Endothelial cell (in vitro differentiated cells): ENCODE results near the gene SORCS2. TPM values are rescaled to one million over a fixed set of nuclear protein-coding genes. Genes with fewer than 3 reads are reported as not detected.

Source experiments
- DNase-seq: peaks from one replicate; pipeline ENCODE4 v3.0.0; 2021; ENCODE audit warnings: low spot score
- H3K27ac Mint-ChIP-seq: one replicate; pipeline ENCODE4 v1.8.0; 2021; ENCODE audit warnings: mixed read lengths, inconsistent platforms; ENCODE audit not compliant: unreplicated experiment
- H3K27me3 Mint-ChIP-seq: one replicate; pipeline ENCODE4 v1.8.0; 2021; ENCODE audit warnings: mild to moderate bottlenecking, moderate library complexity, mixed read lengths, inconsistent platforms; ENCODE audit not compliant: unreplicated experiment
- H3K36me3 Mint-ChIP-seq: one replicate; pipeline ENCODE4 v1.8.0; 2021; ENCODE audit warnings: mild to moderate bottlenecking, low read depth, mixed read lengths, inconsistent platforms; ENCODE audit not compliant: unreplicated experiment
- H3K4me1 Mint-ChIP-seq: one replicate; pipeline ENCODE4 v1.8.0; 2021; ENCODE audit warnings: mild to moderate bottlenecking, mixed read lengths, inconsistent platforms; ENCODE audit not compliant: unreplicated experiment
- H3K4me3 Mint-ChIP-seq: one replicate; pipeline ENCODE4 v1.8.0; 2021; ENCODE audit warnings: mild to moderate bottlenecking, mixed read lengths, inconsistent platforms; ENCODE audit not compliant: unreplicated experiment
- H3K9me3 Mint-ChIP-seq: one replicate; pipeline ENCODE4 v1.8.0; 2021; ENCODE audit warnings: mixed read lengths, inconsistent platforms; ENCODE audit not compliant: unreplicated experiment
- total RNA-seq: library from RNA; stranded (reverse); fragmentation: NEBNext Ultra II Directional; extraction: Animal tissue kit (Norgen Biotek cat#: 25700); gene quantifications from one replicate; pipeline ENCODE4 v1.2.1, GENCODE V29; 2021; ENCODE audit not compliant: unreplicated experiment
- TF ChIP-seq, protein P1 (sequence below): fragments of 200-600 bp; sonication (generic); IDR thresholded peaks from one replicate; pipeline ENCODE4 v1.5.0; 2021; ENCODE audit warnings: antibody characterized with exemption; ENCODE audit not compliant: unreplicated experiment

The SORCS2 gene
- total RNA-seq, 1 donor from 2014 or later = 1.3 TPM

DNA sequence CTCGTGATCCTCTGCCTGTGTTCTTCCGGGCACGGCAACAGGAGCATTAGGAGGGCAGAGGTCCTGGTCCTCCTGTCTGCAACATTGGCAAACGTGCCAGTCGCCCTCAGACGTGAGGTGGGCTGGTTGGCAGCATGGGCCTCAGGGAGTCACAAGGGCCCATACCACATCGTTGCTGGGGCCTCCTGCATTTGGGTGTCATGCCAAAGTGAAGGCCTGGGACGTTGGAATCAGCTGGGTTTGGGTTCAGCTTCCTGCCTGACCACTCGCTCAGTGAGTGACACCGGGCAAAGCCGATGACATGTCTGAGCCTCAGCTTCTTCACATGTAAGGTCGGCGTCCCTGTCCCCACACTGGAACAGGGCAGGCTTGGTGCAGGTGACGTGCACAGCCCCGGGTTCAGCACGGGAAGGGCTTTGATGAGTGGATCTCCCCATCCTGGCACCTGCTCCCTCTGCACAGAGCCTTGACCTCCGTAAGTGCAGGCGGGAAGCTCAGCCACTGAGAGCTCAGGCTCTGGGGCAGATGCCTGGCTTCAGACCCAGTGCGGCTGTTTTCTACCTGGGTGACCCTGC, 150.8 kb downstream of the SORCS2 start:
- no peak for DNase-seq
- peaks cover 6% of the 10 kb centered on the region for H3K9me3 Mint-ChIP-seq
- peaks cover 6% of the 10 kb centered on the region for H3K27me3 Mint-ChIP-seq
- TF ChIP-seq, protein P1, sequence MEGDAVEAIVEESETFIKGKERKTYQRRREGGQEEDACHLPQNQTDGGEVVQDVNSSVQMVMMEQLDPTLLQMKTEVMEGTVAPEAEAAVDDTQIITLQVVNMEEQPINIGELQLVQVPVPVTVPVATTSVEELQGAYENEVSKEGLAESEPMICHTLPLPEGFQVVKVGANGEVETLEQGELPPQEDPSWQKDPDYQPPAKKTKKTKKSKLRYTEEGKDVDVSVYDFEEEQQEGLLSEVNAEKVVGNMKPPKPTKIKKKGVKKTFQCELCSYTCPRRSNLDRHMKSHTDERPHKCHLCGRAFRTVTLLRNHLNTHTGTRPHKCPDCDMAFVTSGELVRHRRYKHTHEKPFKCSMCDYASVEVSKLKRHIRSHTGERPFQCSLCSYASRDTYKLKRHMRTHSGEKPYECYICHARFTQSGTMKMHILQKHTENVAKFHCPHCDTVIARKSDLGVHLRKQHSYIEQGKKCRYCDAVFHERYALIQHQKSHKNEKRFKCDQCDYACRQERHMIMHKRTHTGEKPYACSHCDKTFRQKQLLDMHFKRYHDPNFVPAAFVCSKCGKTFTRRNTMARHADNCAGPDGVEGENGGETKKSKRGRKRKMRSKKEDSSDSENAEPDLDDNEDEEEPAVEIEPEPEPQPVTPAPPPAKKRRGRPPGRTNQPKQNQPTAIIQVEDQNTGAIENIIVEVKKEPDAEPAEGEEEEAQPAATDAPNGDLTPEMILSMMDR = no peak
- peaks cover 6% of the 10 kb centered on the region for H3K36me3 Mint-ChIP-seq
- no peak overlapping the region for H3K27ac Mint-ChIP-seq
- no peaks in the 10 kb centered on the region for H3K4me1 Mint-ChIP-seq
- no peak overlapping the region for H3K4me3 Mint-ChIP-seq

DNA sequence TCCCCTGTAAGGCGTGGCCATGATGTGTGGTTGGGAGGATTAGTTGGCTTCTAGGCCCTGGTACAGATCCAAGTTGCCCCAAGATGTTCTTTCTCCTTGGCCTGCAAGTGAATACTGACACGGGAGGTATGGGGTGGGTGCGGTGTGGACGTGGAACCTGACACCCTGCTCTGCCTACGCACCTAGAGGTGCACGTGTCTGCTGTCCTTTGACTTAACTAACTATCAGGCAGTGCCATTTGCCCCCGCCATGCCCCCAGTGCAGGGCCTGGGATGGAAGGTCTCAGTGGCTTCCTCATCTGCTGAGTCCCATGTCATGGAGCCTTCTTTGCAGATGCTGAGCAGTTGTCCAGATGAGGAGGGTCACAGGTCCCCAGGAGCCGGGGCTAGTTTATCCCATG, 151.6 kb downstream of the SORCS2 start:
- H3K4me1 Mint-ChIP-seq = no peaks in the 10 kb centered on the region

GRCh38 chr4:7344636-7345155, 152.4 kb downstream of the SORCS2 start:
- TF ChIP-seq, protein P1 = no peak
- Mint-ChIP-seq H3K27ac (no peak overlapping the region), H3K4me3 (no peak overlapping the region), H3K4me1 (no peaks in the 10 kb centered on the region), H3K9me3 (peaks cover 5% of the 10 kb centered on the region), H3K27me3 (peaks cover 3% of the 10 kb centered on the region), H3K36me3 (peaks cover 5% of the 10 kb centered on the region)
- no peak for DNase-seq

More for the DNA sequence above, 151.6 kb downstream of the SORCS2 start:
- Mint-ChIP-seq H3K27me3 (peaks cover 6% of the 10 kb centered on the region), H3K9me3 (peaks cover 5% of the 10 kb centered on the region), H3K27ac (no peak overlapping the region), H3K4me3 (no peak overlapping the region), H3K36me3 (peaks cover 5% of the 10 kb centered on the region)
- DNase-seq = no peak
- TF ChIP-seq, protein P1 = no peak

DNA sequence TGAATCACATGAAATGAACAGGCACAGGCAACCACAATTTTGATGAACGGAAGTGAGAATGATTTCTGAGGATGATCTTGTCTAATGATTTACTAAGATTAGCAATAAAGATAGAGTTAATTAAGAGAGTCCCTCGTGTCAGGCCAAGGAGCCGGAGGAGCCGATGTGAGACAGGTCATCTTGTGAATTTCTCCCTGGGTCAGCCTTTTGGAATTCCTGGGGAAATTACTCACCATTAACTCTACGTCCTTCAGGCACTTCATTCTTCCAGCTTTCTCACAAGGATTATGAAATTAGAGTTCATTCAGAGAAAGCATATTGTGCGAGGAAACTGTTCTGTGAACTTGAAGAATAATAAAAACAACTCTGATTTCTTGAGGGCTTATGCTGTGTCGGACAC, 155.6 kb downstream of the SORCS2 start:
- TF ChIP-seq, protein P1 = no peak
- Mint-ChIP-seq H3K27ac (no peak overlapping the region), H3K4me3 (no peak overlapping the region), H3K4me1 (no peaks in the 10 kb centered on the region), H3K9me3 (peaks cover 5% of the 10 kb centered on the region), H3K27me3 (peaks cover 6% of the 10 kb centered on the region), H3K36me3 (peaks cover 5% of the 10 kb centered on the region)
- DNase-seq = no peak
